ENCODE results near the gene BCL3. TPM values are rescaled to one million over a fixed set of nuclear protein-coding genes. Genes with fewer than 3 reads are reported as not detected.
"Not testable (repeated sequence)": the region's sequence is repeated elsewhere in the genome, so short reads cannot be mapped to it uniquely, and the experiment has no call there.

Gene BCL3
- total and polyA plus RNA-seq, 7 donors: 5.7 to 36.4 (median 13.3) TPM

GRCh38 chr19:44707794-44708193 is 40.7 kb upstream of the BCL3 start:
- no peak for TF ChIP-seq CTCF (IDR thresholded peaks at IDR 0.05)
- no peak for ATAC-seq
- DNase-seq: no peak
- 62 to 77% (median 62%) methylated on average over 20 of the region's 20 CpGs for WGBS, 3 donors
- H3K4me1 ChIP-seq: no peaks in the 10 kb centered on the region
- H3K4me3 ChIP-seq: no peak overlapping the region
- H3K36me3 ChIP-seq (ENCODE audit: insufficient read depth in 1 of 2, low read depth in 1 of 2): no peaks in the 10 kb centered on the region
- intact Hi-C loops (cut with DNase I): no loop called here
- H3K27ac ChIP-seq: no peak overlapping the region
- no peaks in the 10 kb centered on the region for H3K9me3 ChIP-seq
- no peaks in the 10 kb centered on the region for H3K27me3 ChIP-seq (ENCODE audit: insufficient read depth in 3 of 3, low read length in 2 of 3)

GRCh38 chr19:44708940-44709339 is 39.6 kb upstream of the BCL3 start:
- intact Hi-C loops (cut with DNase I): no loop called here
- ATAC-seq (no peak), DNase-seq (no peak)
- Histone ChIP-seq H3K9me3 (no peaks in the 10 kb centered on the region), H3K27me3 (ENCODE audit: insufficient read depth in 3 of 3, low read length in 2 of 3) (no peaks in the 10 kb centered on the region), H3K4me3 (no peak overlapping the region), H3K27ac (no peak overlapping the region), H3K36me3 (ENCODE audit: insufficient read depth in 1 of 2, low read depth in 1 of 2) (no peaks in the 10 kb centered on the region), H3K4me1 (no peaks in the 10 kb centered on the region)
- WGBS, 3 donors: 76 to 88% (median 79%) methylated on average over 5 of the region's 5 CpGs
- no peak for TF ChIP-seq CTCF (IDR thresholded peaks at IDR 0.05)

GRCh38 chr19:44709434-44710266 is 38.9 kb upstream of the BCL3 start:
- intact Hi-C loops (cut with DNase I); ATAC-seq: not testable (repeated sequence)

GRCh38 chr19:44710483-44710882 is 38.0 kb upstream of the BCL3 start:
- Histone ChIP-seq H3K36me3 (ENCODE audit: insufficient read depth in 1 of 2, low read depth in 1 of 2) (no peaks in the 10 kb centered on the region), H3K4me3 (no peak overlapping the region), H3K27me3 (ENCODE audit: insufficient read depth in 3 of 3, low read length in 2 of 3) (peaks cover 0 to 4% (median 0%) of the 10 kb centered on the region in 3 donors), H3K4me1 (no peaks in the 10 kb centered on the region), H3K9me3 (no peaks in the 10 kb centered on the region), H3K27ac (no peak overlapping the region)
- DNase-seq (no peak), ATAC-seq (peak in 1 of 4 donors; percentile 33)
- WGBS, 3 donors: 67 to 77% (median 75%) methylated on average over 12 to 14 of the region's 14 CpGs
- intact Hi-C loops (cut with DNase I): no loop called here
- TF ChIP-seq CTCF (IDR thresholded peaks at IDR 0.05): no peak

More at GRCh38 chr19:44709434-44710266, 38.9 kb upstream of the BCL3 start:
- not testable (repeated sequence) for H3K4me3 ChIP-seq; H3K9me3 ChIP-seq; H3K36me3 ChIP-seq (ENCODE audit: insufficient read depth in 1 of 2, low read depth in 1 of 2); DNase-seq; H3K27me3 ChIP-seq (ENCODE audit: insufficient read depth in 3 of 3, low read length in 2 of 3); H3K27ac ChIP-seq; H3K4me1 ChIP-seq
- 69 to 83% (median 74%) methylated on average over 3 to 4 of the region's 4 CpGs for WGBS, 3 donors

GRCh38 chr19:44712864-44713515 is 35.5 kb upstream of the BCL3 start:
- Histone ChIP-seq H3K27ac (no peak overlapping the region), H3K4me1 (no peaks in the 10 kb centered on the region), H3K9me3 (no peaks in the 10 kb centered on the region), H3K4me3 (no peak overlapping the region), H3K27me3 (ENCODE audit: insufficient read depth in 3 of 3, low read length in 2 of 3) (peaks cover 0 to 4% (median 0%) of the 10 kb centered on the region in 3 donors), H3K36me3 (ENCODE audit: insufficient read depth in 1 of 2, low read depth in 1 of 2) (no peaks in the 10 kb centered on the region)
- WGBS, 3 donors: 46 to 69% (median 61%) methylated on average over 4 of the region's 4 CpGs
- no peak for DNase-seq
- intact Hi-C loops (cut with DNase I): no loop called here
- no peak for TF ChIP-seq CTCF (IDR thresholded peaks at IDR 0.05)
- ATAC-seq: no peak
